Measurements from ENCODE around the gene HGF.

DNA sequence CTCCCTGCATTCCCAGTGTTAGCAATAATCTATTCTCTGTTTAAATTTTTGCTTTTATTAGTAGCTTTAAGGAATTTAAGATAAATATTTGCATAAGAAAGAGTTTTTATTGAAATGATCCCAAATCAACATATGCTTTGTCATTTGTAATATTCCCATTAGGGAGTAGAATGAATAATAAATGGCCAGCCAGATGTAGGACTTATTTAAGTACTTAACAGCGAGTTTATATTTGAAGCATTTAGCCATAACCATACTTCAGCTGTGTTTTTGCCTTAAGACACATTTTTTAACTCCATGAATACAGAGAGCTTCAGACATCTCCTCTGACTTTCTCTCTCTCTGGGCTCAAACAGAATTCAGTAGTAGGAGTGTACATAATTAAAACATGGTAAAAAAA lies 103.6 kb downstream of the HGF start:
- TF ChIP-seq, protein P1, sequence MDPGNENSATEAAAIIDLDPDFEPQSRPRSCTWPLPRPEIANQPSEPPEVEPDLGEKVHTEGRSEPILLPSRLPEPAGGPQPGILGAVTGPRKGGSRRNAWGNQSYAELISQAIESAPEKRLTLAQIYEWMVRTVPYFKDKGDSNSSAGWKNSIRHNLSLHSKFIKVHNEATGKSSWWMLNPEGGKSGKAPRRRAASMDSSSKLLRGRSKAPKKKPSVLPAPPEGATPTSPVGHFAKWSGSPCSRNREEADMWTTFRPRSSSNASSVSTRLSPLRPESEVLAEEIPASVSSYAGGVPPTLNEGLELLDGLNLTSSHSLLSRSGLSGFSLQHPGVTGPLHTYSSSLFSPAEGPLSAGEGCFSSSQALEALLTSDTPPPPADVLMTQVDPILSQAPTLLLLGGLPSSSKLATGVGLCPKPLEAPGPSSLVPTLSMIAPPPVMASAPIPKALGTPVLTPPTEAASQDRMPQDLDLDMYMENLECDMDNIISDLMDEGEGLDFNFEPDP (CRISPR knock-in tag; conservative IDR thresholded peaks at IDR 0.05) = no peak
- TF ChIP-seq AHR (CRISPR knock-in tag; IDR thresholded peaks at IDR 0.05) (no peak), POLR2A (IDR thresholded peaks at IDR 0.05; ENCODE audit: insufficient read depth in 1 of 2, low read depth in 2 of 2, low read length in 2 of 2) (no peak), POLR2AphosphoS5 (IDR thresholded peaks at IDR 0.05; ENCODE audit: low read depth, low read length) (no peak), GATAD1 (CRISPR knock-in tag; IDR thresholded peaks at IDR 0.05) (no peak), TFDP2 (CRISPR knock-in tag; IDR thresholded peaks at IDR 0.05) (no peak), SNAPC2 (CRISPR knock-in tag; IDR thresholded peaks at IDR 0.05) (no peak), AKNA (CRISPR knock-in tag; IDR thresholded peaks at IDR 0.05; ENCODE audit: borderline replicate concordance) (no peak), USF2 (IDR thresholded peaks at IDR 0.05; ENCODE audit: low read depth, low read length) (no peak), USF2 (CRISPR knock-in tag; IDR thresholded peaks at IDR 0.05; ENCODE audit: borderline replicate concordance) (no peak)

Data from HepG2 (cell line).